HG03457 (cell line): ENCODE results near the gene HCFC2.

Experiments
- ATAC-seq: cut with Tn5 transposase; IDR thresholded peaks from one replicate; pipeline ENCODE4 v1.9.1; 2021; ENCODE audit warnings: moderate number of reproducible peaks; ENCODE audit not compliant: unreplicated experiment

HCFC2 gene

DNA sequence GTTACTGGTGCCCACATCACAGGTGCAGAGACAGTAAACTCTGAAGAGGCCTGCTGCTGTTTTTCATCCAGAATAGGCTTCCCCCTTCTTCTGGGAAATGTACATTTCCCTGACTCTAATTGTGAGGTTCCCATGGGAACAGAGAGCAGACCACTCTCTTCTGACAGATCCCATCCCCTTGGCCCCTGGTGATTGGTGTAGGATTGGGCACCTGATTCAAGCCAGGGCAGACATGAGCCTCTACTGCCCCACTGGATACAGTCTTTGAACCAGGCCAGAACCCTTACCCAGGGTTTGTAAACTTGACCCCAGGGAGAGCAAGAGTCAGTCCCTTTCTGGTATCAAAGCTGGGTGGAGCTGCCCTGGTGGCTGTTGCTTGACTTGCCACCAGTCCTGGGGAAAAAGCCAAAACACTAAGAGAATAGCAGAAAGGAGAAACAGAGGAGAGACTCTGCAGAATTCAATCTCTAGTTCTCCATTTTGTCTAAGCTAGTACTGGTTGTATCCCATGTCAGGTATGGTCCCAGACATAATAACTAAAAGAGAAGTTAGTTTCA, 88.4 kb downstream of the HCFC2 start:
- ATAC-seq: no peak

DNA sequence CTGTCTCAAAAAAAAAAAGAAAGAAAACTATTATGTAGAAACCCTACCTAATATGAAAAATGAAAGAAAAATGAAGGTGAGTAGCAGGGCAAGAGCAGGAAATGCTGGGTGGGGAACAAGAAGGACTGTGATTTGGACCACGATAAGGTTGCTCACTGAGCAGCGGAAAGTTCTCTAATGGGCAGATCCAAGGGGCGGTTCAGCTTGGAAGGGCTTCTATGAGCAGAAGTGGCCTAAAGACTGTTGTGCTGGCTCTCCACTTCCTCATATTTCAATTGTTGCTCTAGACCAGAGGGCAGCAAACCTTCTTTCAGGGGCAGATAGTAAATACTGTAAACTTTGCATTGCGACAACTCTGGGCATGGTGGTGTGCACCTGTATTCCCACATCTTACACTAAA, 90.0 kb downstream of the HCFC2 start:
- ATAC-seq: no peak

DNA sequence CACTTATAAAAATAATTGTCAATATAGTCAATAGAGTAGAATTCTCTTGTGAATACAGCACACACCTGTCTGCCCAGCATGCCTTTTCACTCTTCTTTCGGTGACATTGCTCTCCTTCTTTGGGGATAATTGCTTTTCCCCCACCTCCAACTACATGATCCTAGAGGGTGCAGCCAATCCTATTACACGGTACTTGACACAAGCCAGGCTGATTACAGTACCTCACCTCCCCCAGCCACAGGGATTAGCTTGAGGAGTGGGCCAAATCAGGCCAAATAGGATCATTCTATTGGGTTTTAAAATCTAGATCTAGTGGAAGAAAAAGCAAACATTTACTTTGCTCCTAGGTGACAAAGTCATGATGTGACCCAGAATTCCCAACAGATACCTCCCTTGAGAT, 90.5 kb downstream of the HCFC2 start:
- no peak for ATAC-seq
